ENCODE measurements around the gene SPTSSB.
A peak's percentile ranks its signal among the peaks of the same experiment; 100 is the strongest.

Gene SPTSSB

GRCh38 chr3:161405087-161405486 is 33.8 kb upstream of the SPTSSB start:
- no peak overlapping the region for H3K4me3 Mint-ChIP-seq
- no peaks in the 10 kb centered on the region for H3K9me3 Mint-ChIP-seq
- H3K27me3 Mint-ChIP-seq (ENCODE audit: low read depth): peaks cover 18% of the 10 kb centered on the region
- no peaks in the 10 kb centered on the region for H3K36me3 Mint-ChIP-seq (ENCODE audit: low read depth)
- no peak for DNase-seq (ENCODE audit: low spot score)
- no peaks in the 10 kb centered on the region for H3K4me1 Mint-ChIP-seq (ENCODE audit: low read depth)
- H3K27ac Mint-ChIP-seq: no peak overlapping the region

DNA sequence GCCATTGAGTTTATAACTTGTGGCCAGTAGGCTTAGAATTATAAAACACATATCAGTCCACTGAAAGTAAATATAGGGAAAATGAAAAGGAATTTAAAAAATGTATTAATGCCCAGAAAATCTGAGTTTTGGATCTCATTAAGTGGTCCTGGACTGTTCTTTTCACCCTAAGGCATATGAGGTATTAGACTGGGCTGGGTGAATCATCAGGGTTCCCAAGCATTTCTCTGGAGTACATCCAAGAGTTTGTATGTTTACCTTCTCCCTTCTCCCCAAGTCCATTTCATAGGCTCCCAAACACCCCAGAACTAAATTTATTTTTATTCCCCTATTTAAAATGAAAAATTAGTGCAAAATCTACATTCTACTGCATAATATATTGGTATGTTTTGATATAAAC is 31.9 kb upstream of the SPTSSB start:
- Mint-ChIP-seq H3K27me3 (ENCODE audit: low read depth) (peaks cover 22% of the 10 kb centered on the region), H3K27ac (no peak overlapping the region), H3K4me1 (ENCODE audit: low read depth) (no peaks in the 10 kb centered on the region), H3K4me3 (no peak overlapping the region), H3K36me3 (ENCODE audit: low read depth) (no peaks in the 10 kb centered on the region), H3K9me3 (no peaks in the 10 kb centered on the region)
- no peak for DNase-seq (ENCODE audit: low spot score)

DNA sequence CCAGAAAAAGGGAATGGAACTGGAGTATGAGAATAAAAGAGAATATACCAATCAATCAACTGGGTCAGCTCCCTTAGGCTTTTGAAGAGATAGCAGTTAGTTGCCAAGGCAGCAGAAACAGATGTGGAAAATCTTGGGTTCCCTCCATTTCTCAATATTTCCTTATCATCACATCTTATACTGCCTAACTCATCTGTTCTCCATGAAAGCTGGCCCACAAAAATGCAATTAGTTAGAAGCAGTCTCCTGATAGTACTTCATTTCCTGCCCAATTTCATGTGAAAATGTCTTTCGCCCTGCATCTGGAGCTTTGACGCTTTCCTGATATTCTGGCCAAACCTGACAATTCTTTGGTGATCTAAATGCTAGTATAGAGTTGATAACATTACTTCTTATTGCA is 30.1 kb upstream of the SPTSSB start:
- no peak for DNase-seq (ENCODE audit: low spot score)
- H3K27me3 Mint-ChIP-seq (ENCODE audit: low read depth): peaks cover 35% of the 10 kb centered on the region
- H3K4me1 Mint-ChIP-seq (ENCODE audit: low read depth): no peaks in the 10 kb centered on the region
- no peaks in the 10 kb centered on the region for H3K36me3 Mint-ChIP-seq (ENCODE audit: low read depth)
- H3K27ac Mint-ChIP-seq: no peak overlapping the region
- peaks cover 3% of the 10 kb centered on the region for H3K9me3 Mint-ChIP-seq
- H3K4me3 Mint-ChIP-seq: no peak overlapping the region

DNA sequence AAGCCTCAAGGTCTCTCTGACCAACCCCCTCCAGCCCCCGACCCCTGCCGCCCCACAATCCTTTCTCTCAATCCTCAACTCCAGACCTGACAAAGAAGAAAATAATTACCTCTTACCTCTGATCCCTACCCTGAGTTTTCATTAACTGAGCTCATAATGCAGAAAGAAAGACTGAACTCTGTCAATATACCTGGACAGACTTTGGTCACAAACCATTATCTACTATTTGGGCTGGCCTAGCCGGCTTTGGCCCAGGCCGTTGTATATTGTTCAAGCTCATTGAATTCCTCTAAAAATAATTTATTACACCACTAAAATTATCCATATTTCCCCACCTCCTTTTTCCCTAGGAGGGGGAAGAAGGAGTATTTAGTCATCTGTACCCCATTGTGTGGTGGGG is 29.3 kb upstream of the SPTSSB start:
- Mint-ChIP-seq H3K4me1 (ENCODE audit: low read depth) (peaks cover 1% of the 10 kb centered on the region), H3K36me3 (ENCODE audit: low read depth) (no peaks in the 10 kb centered on the region), H3K9me3 (peaks cover 3% of the 10 kb centered on the region), H3K27me3 (ENCODE audit: low read depth) (peaks cover 33% of the 10 kb centered on the region), H3K4me3 (no peak overlapping the region), H3K27ac (no peak overlapping the region)
- no peak for DNase-seq (ENCODE audit: low spot score)

GRCh38 chr3:161395115-161396012 is 24.0 kb upstream of the SPTSSB start:
- H3K9me3 Mint-ChIP-seq: peaks cover 3% of the 10 kb centered on the region
- no peak overlapping the region for H3K27ac Mint-ChIP-seq
- H3K4me3 Mint-ChIP-seq: no peak overlapping the region
- H3K4me1 Mint-ChIP-seq (ENCODE audit: low read depth): peaks cover 15% of the 10 kb centered on the region
- no peaks in the 10 kb centered on the region for H3K36me3 Mint-ChIP-seq (ENCODE audit: low read depth)
- DNase-seq (ENCODE audit: low spot score): no peak
- H3K27me3 Mint-ChIP-seq (ENCODE audit: low read depth): peaks cover 43% of the 10 kb centered on the region

- Mint-ChIP-seq H3K27me3 (ENCODE audit: low read depth) (peaks cover 53% of the 10 kb centered on the region), H3K9me3 (peaks cover 3% of the 10 kb centered on the region)
Observed at GRCh38 chr3:161393803-161394202, 22.5 kb upstream of the SPTSSB start.

GRCh38 chr3:161393310-161393709 is 22.0 kb upstream of the SPTSSB start:
- Mint-ChIP-seq H3K27ac (no peak overlapping the region), H3K4me3 (no peak overlapping the region), H3K9me3 (peaks cover 3% of the 10 kb centered on the region), H3K36me3 (ENCODE audit: low read depth) (no peaks in the 10 kb centered on the region), H3K27me3 (ENCODE audit: low read depth) (peaks cover 49% of the 10 kb centered on the region), H3K4me1 (ENCODE audit: low read depth) (peaks cover 15% of the 10 kb centered on the region)
- no peak for DNase-seq (ENCODE audit: low spot score)

More at GRCh38 chr3:161393803-161394202, 22.5 kb upstream of the SPTSSB start:
- H3K27ac Mint-ChIP-seq: no peak overlapping the region
- H3K36me3 Mint-ChIP-seq (ENCODE audit: low read depth): no peaks in the 10 kb centered on the region
- H3K4me1 Mint-ChIP-seq (ENCODE audit: low read depth): peaks cover 15% of the 10 kb centered on the region
- no peak overlapping the region for H3K4me3 Mint-ChIP-seq
- DNase-seq (ENCODE audit: low spot score): no peak

DNA sequence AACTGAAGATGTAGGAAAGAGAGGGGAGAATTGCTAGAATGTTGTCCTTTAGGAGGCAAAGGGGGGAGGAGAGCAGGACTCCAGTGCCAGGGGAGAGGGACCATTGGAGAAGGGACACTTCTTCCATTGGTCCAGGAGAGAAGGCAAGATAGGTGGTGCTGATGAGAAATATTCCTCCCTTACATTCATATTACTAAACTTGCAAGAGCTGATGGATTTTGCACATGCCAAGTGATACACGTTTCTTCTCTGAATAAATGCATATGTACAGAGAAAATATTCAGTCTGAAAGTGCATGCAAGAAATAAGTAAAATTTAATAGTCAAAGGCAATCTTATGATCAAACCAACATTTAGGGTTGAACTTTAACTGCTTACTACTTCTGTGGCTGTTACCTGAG is 21.5 kb upstream of the SPTSSB start:
- peaks cover 3% of the 10 kb centered on the region for H3K9me3 Mint-ChIP-seq
- H3K36me3 Mint-ChIP-seq (ENCODE audit: low read depth): no peaks in the 10 kb centered on the region
- peaks cover 15% of the 10 kb centered on the region for H3K4me1 Mint-ChIP-seq (ENCODE audit: low read depth)
- H3K27ac Mint-ChIP-seq: no peak overlapping the region
- H3K4me3 Mint-ChIP-seq: no peak overlapping the region
- no peak for DNase-seq (ENCODE audit: low spot score)
- peaks cover 44% of the 10 kb centered on the region for H3K27me3 Mint-ChIP-seq (ENCODE audit: low read depth)

DNA sequence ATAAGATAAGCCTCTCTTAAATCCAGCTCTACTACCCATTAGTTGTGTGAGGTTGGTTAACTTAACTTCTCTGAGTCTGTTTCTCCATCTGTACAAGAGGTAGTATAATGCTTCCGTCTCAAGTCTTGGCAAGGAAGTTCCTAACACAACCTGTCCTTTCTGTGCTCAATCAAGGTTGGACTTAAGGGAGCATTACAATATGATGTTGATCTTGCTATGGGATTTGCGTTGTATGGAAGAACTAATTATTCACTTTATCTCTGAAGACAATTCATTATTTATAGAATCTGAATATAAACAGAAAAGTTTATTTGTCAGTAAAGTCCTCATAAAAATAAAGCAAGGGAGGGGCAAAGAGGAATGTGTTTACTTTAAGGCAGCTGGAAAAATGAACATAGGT is 18.9 kb upstream of the SPTSSB start:
- DNase-seq (ENCODE audit: low spot score): no peak
- no peaks in the 10 kb centered on the region for H3K9me3 Mint-ChIP-seq
- peaks cover 33% of the 10 kb centered on the region for H3K27me3 Mint-ChIP-seq (ENCODE audit: low read depth)

DNA sequence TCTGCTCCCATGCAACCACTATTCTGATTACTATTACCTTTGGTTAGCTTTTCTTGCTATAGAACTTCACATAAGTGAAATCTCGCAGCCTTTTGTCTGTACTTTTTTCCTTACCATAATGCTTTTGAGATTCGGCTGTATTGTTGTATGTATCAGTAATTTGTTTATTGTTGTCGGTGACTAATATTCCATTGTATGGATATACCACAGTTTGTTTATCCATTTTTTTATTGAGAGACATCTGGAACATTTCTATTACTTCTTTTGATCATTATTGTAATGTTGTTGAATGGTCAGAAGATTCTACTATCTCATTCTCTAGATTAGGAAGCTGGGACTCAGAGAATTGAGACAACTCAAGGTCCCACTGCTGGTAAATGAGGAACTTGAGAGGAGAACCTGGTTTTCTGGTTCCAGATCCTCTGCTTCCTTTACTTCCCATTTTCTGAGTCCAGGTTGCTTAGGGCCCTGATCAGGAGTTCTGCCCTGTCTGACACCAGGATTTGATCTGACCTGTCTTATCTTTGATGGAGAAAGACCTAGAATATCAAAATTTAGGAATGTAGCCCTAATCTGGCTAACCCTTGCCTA is 18.2 kb upstream of the SPTSSB start:
- Mint-ChIP-seq H3K27me3 (ENCODE audit: low read depth) (peaks cover 33% of the 10 kb centered on the region), H3K4me1 (ENCODE audit: low read depth) (peaks cover 3% of the 10 kb centered on the region), H3K4me3 (no peak overlapping the region), H3K36me3 (ENCODE audit: low read depth) (no peaks in the 10 kb centered on the region), H3K9me3 (no peaks in the 10 kb centered on the region), H3K27ac (no peak overlapping the region)
- DNase-seq (ENCODE audit: low spot score): no peak

More for the DNA sequence above, 18.9 kb upstream of the SPTSSB start:
- H3K4me3 Mint-ChIP-seq: no peak overlapping the region
- no peak overlapping the region for H3K27ac Mint-ChIP-seq
- no peaks in the 10 kb centered on the region for H3K36me3 Mint-ChIP-seq (ENCODE audit: low read depth)
- peaks cover 9% of the 10 kb centered on the region for H3K4me1 Mint-ChIP-seq (ENCODE audit: low read depth)

- no peak overlapping the region for H3K27ac Mint-ChIP-seq
- peaks cover 37% of the 10 kb centered on the region for H3K27me3 Mint-ChIP-seq (ENCODE audit: low read depth)
- H3K9me3 Mint-ChIP-seq: no peaks in the 10 kb centered on the region
- H3K4me3 Mint-ChIP-seq: no peak overlapping the region
- no peaks in the 10 kb centered on the region for H3K36me3 Mint-ChIP-seq (ENCODE audit: low read depth)
- peaks cover 2% of the 10 kb centered on the region for H3K4me1 Mint-ChIP-seq (ENCODE audit: low read depth)
- no peak for DNase-seq (ENCODE audit: low spot score)
Observed at GRCh38 chr3:161388855-161389254, 17.5 kb upstream of the SPTSSB start.

DNA sequence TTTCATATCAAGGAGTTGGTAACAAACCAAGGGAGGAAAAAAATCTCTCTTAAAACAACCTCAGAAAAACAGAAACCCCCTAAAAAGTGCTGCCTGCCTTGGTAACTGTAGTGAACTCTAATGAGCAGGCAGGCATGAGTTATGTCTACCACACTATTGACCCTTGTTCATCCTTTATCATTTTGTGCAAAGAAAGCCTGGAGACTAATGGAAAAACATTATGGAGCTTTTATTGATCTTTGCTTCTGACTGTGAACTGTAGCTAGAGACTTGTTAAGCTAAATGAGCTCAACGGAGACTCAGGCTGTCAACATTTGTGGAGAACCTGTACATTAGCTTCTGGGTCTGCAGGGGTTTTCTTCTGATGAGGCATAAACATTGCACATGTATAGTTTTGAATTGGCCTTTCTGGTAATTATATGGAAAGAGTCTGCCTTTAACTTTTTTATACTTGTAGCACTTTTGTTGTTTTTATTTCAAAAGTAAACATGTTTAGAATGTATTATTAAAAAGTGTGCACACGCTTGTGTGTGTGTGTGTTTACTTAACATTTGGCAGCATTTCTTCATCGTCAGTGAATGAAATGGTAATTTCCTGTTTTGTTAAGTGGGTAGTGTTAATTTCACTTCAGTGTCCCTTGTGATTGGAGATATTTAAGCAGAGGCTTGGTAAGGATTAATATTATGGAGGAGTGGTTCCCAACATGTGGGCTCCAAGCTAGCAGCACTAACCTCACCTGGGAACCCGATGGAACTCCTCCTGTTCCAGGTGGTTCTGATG is 15.9 kb upstream of the SPTSSB start:
- Mint-ChIP-seq H3K4me3 (no peak overlapping the region), H3K27ac (peak overlapping the region; percentile 39), H3K36me3 (ENCODE audit: low read depth) (no peaks in the 10 kb centered on the region), H3K27me3 (ENCODE audit: low read depth) (peaks cover 31% of the 10 kb centered on the region), H3K4me1 (ENCODE audit: low read depth) (no peaks in the 10 kb centered on the region), H3K9me3 (no peaks in the 10 kb centered on the region)
- no peak for DNase-seq (ENCODE audit: low spot score)

GRCh38 chr3:161372321-161373260 is 1.3 kb upstream of the SPTSSB start:
- H3K9me3 Mint-ChIP-seq: no peaks in the 10 kb centered on the region
- no peak for DNase-seq (ENCODE audit: low spot score)
- H3K36me3 Mint-ChIP-seq (ENCODE audit: low read depth): no peaks in the 10 kb centered on the region
- peaks cover 73% of the 10 kb centered on the region for H3K27me3 Mint-ChIP-seq (ENCODE audit: low read depth)
- peak overlapping the region; percentile 71 for H3K4me3 Mint-ChIP-seq
- H3K4me1 Mint-ChIP-seq (ENCODE audit: low read depth): peaks cover 3% of the 10 kb centered on the region
- H3K27ac Mint-ChIP-seq: no peak overlapping the region

Data from T-helper 2 cell treated with Interferon-gamma antibody and Interleukin-4, amounts not matched to agents 5 μg/mL and 100 μg/mL, for 36 hours (primary cell).